HG02798 (cell line): ENCODE results near the gene CLDN15.
"Not testable (repeated sequence)": the region's sequence is repeated elsewhere in the genome, so short reads cannot be mapped to it uniquely, and the experiment has no call there.

Source experiments
- ATAC-seq: cut with Tn5 transposase; IDR thresholded peaks from one replicate; pipeline ENCODE4 v1.9.1; 2021; ENCODE audit warnings: mild to moderate bottlenecking; ENCODE audit not compliant: unreplicated experiment, poor library complexity

Gene CLDN15, protein sequence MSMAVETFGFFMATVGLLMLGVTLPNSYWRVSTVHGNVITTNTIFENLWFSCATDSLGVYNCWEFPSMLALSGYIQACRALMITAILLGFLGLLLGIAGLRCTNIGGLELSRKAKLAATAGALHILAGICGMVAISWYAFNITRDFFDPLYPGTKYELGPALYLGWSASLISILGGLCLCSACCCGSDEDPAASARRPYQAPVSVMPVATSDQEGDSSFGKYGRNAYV

DNA sequence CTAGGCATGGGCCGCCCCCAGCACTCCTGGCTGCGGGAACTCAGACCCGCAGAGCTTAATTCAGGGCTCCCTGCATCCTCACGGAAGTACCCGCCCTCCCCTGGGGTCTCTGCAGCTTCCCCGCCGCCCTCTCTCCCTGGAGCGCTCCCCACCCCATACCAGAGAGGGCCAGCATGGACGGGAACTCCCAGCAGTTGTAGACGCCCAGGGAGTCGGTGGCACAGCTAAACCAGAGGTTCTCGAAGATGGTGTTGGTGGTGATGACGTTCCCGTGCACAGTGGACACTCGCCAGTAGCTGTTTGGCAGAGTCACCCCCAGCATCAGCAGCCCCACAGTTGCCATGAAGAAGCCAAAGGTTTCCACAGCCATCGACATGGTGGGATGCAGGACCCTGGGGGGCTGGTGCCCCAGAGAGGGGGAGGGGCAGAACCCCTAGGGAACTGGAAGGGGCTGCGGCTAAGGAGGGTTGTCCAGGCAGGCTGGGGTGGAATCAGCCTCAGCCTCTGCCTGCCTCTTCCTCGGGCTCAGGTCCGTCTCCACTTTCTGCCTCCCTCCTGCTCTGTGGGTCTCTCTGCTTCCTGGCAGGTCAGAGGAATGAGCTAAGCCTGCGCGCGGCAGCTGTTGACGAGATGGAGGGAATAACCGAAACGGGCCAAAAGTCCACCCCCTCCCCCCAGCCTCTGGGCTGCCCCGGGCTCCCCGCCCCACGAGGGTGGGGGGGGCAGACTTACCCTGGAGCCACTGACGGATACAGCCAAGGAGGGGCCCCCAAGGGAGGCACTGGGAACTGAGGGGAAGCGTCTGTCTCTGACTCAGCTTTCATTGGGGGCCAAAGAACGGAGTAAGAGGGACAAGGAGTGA is at the start of gene CLDN15:
Gene CLDN15, minus strand, starts transcription at position 597 of the 862 bp plus-strand sequence. Its CDS starts 221 bp downstream, at position 376.
- ATAC-seq = no peak

DNA sequence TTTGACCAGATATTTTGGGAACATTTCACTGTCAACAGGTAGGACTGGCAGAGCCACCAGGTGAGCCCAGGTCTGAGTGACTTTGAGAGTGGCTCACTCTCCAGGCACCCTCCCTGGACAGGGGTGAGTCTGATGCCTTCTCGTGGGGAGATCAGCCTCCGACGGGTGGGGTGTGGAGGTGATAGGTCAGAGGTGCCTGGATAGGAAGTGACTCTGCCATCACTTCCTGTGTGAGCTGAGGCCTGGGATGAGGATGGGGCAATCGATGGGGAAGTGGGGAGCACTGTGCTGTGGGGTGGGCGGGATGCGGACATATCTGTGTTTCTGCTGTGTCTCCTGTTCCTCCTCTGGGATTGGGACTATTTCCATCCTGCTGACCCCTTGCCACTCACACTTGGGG is 49.4 kb upstream of the CLDN15 start:
- no peak for ATAC-seq

DNA sequence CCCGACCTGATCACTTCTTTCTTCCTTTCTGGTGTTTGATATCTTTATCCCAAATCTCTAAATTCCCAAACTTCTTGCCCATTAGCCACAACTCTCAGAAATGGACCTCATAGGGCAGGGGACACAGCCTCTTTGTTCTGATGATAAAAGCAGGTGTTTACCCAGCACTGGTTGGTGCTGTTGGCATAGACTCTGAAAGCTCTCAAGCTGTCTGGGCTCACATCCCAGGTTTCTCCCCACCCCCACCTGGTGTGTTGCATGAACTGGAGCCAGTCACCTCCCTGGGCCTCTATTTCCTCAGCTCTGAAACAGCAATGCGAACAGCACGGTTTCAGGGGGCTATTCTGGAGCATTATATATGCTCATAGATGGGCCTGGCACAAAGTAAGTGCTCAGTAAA is 48.3 kb upstream of the CLDN15 start:
- not testable (repeated sequence) for ATAC-seq

DNA sequence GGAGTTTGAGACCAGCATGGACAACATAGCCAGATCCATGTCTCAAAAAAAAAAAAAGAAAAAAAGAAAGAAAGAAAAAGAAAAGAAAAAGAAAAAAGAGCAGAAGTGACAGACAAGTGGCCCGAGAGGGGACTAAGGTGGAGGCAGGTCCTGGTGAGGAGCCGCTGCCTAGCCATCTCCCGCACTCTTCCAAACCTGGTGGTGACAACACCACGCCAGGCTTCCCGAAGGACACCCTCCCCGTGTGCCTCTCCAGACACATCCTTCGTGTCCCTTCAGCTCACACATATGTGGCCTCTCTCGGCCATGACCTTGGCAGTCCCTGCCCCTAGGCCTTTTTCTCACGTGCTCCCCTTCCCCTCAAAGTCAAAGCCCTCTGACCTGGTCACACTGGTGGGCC is 47.6 kb upstream of the CLDN15 start:
- no peak for ATAC-seq

DNA sequence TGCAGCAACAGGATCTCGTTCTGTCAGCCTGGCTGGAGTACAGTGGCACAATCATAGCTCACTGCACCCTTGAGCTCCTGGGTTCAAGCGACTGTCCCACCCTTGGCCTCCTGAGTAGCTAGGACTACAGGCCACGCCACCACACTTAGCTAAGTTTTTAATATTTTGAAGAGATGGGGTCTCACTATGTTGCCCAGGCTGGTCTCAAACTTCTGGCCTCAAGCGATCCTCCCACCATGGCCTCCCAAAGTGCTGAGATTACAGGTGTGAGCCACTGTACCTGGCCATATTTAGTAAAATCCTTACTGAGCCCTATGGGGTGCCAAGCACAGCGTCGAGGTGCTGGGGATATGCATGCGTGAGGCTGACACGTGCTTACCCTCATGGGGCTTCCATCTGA is 43.3 kb upstream of the CLDN15 start:
- not testable (repeated sequence) for ATAC-seq

DNA sequence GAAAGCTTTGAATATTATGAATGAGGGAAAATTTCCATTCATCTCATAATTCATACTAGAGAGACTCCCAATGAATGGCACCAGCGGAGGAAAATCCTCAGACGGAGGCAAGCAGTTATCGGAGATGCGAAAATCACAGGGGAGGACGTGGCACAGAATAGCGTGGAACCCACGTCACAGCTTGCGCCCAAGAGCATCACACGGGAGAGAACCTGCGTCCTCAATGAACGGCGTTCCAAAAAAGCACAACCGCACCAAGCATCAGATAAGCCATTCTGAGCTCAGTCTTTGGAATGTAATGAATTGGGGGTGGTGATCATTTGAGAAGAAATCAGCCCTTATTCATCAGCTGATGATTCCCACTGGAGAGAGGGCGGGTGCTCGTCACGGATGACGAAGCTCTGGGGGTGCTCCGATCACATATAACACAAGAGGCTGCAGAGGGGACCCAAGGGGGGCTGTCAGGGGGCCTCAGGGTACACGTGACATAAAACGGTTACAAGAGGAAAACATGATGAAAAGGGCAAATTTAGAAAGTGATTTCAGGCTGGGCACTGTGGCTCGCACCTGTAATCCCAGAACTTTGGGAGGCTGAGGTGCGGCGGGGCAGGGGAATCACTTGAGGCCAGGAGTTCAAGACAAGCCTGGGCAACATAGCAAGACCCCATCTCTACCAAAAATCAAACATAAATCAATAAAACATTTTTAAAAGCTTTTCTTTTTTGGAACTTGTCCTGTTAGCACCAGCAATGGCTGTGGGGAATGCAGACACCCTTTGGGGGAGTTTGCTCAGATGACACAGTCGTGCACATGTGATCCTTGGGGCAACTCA is 41.1 kb upstream of the CLDN15 start:
- no peak for ATAC-seq

DNA sequence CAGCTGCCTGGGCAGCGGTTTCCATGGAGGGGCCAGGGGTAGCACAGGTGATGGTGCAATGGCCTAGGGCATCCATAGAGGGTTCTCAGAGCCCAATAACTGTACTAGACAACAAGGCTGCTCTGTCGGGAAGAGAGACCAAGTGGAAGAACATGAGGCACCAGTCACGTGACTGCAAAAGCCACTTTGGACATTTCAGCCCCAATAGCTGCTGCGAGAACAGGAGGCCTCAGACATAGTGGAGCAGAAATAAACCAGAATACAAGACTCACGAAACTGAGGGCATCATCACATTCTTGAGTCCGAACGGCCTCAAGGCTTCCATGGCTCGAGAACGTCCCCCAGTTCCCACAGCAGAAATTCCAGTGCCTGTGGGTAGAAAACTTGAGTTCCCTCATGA is 39.6 kb upstream of the CLDN15 start:
- ATAC-seq = no peak

DNA sequence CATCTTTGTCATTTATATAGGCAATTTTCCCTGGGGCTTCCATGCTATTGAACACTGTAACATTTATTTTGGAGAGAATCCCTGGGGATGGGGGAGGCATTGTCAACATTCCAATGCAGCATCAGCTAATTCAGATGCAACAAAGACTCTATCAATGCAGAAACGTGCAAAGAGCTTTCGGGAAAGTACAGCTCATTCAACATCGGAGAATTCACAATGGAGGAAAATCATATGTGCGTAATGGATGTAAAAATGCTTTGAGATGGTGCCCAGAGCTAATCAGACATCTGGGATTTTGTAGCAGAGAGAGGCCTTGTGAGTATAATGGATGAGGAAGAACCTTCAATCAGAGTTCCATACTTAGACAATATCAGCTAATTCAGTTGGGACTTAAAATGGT is 35.6 kb upstream of the CLDN15 start:
- ATAC-seq = no peak

DNA sequence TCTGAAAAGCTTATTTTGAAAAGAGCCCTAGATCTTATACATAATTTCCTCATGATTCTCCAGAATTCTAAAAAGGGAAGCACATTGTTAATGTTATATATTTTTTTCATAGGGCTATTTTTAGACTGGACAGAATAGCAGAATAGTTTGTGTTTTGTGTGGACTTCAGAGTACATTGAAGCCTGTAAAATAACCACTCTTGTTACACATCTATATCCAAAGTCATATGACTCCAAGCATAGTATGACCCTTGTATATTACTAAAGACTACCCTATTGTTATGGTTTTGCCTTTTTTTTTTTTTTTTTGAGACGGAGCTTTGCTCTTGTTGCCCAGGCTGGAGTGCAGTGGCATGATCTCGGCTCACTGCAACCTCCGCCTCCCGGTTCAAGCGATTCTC is 33.4 kb upstream of the CLDN15 start:
- no peak for ATAC-seq

DNA sequence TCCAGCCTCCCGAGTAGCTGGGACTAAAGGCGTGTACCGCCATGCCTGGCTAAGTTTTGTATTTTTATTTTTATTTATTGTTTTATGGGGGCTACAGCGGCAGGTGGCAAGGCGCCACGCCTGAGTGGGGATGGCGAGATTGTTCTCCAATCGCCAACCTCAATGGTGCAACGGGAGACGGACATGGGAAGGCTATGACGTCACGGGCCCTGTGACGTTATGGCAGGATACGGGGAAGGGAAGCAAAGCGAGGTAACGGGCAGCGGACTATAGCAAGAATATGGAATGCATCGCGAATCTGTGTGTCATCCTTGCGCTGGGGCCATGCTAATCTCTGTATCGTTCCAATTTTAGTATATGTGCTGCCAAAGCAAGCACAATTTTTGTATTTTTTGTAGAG is 32.1 kb upstream of the CLDN15 start:
- no peak for ATAC-seq

DNA sequence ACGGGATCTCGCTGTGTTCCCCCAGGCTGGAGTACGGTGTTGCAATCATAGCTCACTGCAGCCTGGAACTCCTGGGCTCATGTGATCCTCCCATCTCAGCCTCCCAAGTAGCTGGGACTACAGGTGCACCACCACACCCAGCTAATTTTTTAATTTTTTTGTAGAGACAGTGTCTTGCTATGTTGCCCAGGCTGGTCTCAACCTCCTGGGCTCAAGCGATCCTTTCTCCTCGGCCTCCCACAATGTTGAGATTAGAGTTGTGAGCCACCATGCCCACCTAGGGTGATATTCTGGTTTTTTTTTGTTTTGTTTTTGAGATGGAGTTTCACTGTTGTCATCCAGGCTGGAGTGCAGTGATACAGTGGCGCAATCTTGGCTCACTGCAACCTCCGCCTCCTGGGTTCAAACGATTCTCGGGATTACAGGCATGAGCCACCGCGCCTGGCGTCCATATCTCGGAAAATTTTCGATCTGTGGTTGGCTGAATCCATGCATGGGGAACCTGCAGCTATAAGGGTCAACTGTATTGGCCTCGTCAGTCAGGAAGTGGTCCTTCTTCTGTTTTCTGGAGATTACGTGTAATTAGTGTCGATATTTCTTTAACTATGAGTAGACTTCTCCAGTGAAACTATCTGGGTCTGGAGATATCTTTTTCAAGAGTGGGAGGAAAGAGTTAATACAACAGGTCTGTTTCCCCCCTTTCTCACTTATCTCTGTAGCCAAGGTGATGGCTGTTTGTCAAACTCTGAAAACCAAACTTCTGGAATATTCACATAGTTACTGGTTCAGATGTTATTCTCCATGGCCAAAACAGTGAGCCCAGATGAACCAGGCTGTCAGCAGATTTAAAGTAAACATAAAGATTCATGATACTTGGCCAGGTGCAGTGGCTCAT is 28.3 kb upstream of the CLDN15 start:
- no peak for ATAC-seq

DNA sequence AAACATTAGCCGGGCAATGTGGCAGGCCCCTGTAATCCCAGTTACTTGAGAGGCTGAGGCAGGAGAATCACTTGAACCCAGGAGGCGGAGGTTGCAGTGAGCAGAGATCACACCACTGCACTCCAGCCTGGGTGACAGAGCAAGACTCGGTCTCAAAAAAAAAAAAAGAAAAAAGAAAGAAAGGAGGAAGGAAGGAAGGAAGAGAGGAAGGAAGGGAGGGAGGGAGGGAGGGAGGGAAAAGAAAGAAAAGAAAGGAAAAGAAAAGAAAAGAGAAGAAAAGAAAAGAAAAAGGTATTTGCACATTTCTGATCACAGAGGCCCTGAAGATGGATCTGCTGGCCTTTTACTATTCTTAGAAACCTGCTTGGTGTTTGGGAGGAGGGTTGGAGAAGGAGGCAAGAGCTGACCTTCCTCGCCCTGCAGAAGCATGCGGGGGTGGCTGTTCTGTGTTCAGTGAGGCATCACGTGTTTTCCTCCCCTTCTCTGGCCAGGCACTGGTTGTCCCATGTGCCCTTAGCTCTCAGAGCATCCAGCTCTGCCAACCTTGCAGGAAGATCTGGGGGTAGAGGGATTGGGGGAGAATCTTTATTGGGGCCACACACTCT is 26.6 kb upstream of the CLDN15 start:
- not testable (repeated sequence) for ATAC-seq

DNA sequence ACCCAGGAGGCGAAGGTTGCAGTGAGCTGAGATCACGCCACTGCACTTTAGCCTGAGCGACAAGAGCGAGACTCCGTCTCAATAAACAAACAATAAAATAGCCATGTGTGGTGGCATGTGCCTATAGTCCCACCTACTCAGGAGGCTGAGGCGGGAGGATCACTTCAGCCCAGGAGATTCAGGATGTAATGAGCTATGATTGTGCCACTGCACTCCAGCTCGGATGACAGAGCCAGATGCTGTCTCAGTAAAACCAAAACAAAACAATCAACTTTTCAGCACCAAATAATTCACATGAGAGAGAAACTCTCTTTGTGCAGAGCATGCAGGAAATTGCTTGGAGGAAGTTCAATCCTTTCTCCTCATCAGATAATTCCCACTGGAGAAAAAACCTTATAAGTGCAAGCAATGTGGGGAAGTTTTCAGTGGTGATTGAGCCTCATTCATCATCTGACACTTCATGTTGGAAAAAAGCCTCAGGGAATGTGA is 20.7 kb upstream of the CLDN15 start:
- no peak for ATAC-seq

DNA sequence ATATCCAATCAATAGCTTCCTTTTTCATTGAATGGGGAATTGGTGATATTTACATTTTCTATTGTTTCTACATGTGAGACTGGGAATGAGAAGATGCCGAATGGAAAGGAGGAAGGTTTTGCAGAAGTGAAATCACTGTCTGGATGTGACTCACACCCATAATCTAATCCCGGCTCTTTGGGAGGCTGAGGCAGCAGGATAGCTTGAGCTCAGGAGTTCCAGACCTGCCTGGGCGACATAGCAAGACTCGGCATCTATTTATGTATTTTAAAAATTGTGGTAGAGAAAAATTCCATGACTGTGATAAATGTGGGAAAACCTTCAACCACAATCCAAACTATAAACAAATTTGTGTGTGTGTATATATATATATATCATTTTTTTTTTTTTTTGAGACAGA is 18.2 kb upstream of the CLDN15 start:
- ATAC-seq = no peak

DNA sequence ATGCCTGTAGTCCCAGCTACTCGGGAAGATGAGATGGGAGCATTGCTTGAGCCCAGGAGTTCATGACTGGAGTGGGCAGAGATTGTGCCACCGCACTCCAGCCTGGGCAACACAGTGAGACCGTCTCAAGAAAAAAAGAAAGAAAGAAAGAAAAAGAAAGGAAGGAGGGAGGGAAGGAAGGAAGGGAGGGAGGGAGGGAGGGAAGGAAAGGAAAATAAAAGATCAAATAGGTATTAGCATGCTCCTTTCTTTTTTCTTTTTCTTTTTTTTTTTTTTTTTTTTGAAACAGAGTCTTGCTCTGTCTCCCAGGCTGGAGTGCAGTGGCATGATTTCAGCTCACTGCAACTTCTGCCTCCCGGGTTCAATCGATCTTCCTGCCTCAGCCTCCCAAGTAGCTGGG is 15.6 kb upstream of the CLDN15 start:
- not testable (repeated sequence) for ATAC-seq

DNA sequence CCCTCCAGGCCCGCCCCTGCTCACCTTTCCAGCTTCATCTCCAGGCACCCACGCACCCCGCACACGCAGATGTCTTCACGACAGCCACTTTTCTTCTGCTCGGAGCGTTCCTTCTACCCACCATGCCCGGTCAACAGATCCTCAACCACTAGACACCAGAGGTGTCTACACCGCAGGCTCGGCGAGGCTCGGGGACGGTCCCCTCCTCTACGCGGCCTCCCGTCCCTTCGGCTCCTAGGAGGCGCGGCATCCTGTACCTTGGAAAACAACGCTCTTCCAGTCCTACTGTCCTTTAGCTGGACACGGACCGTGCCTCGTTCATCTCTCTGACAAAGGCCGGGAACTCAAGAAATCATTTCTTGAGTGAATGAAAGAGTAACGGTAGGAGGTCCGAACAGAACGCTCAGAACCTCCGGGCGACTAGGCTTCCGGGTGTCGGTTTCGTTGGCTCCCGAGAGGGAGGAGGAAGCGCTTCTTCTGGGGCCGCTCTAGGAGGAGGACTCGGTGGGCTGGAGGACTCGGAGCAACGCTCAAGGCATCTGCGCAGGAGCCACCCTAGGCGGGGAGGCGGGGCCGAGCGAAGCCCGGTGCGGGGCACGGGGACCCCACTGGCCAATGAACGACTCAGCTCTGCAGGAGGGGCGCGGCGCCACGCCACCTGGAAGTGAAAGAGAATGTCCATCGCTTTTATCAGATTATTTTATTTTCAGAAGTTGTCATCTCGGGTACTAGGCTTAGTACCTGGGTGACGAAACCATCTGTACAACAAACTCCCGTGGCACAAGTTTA is 14.5 kb upstream of the CLDN15 start:
- ATAC-seq = peak; percentile 99

DNA sequence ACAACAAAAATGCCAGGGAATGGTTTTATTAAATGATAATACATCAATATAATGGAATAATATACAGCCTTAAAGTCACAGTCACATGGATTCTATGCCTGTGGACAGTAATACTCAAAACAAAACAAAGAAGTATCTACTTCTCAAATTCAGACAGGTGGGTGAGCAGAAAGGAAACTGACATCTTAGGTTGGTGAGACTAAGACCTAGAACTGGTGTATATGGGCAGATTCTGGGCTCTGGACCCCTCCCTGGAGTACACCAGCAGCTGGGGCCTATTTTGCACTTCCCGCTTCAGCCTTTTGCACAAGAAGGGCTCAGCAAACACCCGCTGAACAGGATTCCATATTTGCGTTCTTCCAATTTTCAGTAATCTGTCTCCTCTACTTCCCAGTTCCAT is 12.7 kb upstream of the CLDN15 start:
- no peak for ATAC-seq

DNA sequence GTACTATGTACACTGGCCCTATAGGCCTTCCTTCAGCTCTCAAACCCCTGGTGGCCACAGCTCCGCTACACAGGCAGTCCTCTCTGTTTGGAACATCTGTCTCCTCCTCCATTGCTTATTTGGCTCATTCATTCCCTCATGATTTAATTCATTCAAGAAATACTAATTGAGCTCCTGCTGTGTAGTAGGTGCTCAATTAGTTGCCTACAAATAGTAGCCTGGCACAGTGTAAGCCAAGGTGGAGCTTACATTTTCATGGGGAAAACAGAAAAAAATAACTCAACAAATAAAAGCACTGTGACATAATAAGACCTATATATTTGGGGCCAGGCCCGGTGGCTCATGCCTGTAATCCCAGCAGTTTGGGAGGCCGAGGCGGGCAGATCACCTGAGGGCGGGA is 10.7 kb upstream of the CLDN15 start:
- no peak for ATAC-seq
